ENCODE results near the gene SLC17A5.

DNA sequence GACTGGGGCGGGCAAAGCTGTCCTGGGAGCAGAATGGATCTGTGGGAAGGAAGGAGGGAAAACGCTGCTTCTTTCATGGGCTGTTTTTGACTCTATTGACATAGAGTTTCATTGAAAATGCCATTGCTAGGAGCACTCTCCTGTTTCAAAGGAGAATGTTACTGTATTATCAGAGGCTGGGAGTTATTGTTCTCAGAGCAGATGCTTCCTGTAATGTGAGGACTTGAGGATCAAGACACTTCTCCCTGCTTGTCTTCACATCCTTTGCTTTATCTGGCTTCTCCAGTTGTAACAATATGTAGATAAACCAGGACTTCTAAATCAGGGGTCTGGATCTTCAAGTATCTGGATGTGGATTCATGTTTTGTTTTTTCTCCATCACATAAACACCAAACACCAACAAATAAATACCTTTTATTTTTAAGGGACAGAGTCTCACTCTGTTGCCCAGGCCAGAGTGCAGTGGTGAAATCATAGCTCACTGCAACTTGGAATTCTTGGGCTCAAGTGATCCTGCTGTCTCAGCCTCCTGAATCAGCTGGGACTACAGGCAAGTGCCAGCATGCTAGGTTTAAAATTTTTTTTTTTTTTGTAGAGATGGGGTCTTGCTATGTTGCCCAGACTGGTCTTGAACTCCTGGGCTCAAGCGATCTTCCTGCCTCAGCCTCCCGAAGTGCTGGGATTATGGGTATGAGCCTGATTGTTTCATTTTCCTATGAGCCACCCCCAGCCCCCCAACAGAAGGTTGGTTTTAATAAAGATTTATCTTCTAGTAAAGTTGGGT lies 46.1 kb upstream of the SLC17A5 start:
- TF ChIP-seq, protein P1, sequence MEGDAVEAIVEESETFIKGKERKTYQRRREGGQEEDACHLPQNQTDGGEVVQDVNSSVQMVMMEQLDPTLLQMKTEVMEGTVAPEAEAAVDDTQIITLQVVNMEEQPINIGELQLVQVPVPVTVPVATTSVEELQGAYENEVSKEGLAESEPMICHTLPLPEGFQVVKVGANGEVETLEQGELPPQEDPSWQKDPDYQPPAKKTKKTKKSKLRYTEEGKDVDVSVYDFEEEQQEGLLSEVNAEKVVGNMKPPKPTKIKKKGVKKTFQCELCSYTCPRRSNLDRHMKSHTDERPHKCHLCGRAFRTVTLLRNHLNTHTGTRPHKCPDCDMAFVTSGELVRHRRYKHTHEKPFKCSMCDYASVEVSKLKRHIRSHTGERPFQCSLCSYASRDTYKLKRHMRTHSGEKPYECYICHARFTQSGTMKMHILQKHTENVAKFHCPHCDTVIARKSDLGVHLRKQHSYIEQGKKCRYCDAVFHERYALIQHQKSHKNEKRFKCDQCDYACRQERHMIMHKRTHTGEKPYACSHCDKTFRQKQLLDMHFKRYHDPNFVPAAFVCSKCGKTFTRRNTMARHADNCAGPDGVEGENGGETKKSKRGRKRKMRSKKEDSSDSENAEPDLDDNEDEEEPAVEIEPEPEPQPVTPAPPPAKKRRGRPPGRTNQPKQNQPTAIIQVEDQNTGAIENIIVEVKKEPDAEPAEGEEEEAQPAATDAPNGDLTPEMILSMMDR (IDR thresholded peaks at IDR 0.05; ENCODE audit: extremely low read depth in 1 of 2, insufficient read depth in 1 of 2, low read depth in 1 of 2, low read length in 2 of 2), result no peak
- TF ChIP-seq MYC (IDR thresholded peaks at IDR 0.05; ENCODE audit: low read depth, low read length) (no peak), POLR2AphosphoS5 (IDR thresholded peaks at IDR 0.05; ENCODE audit: insufficient read depth, low read depth, low read length) (peak; percentile 57)
